ENCODE results near the gene CTDP1.

Gene CTDP1

DNA sequence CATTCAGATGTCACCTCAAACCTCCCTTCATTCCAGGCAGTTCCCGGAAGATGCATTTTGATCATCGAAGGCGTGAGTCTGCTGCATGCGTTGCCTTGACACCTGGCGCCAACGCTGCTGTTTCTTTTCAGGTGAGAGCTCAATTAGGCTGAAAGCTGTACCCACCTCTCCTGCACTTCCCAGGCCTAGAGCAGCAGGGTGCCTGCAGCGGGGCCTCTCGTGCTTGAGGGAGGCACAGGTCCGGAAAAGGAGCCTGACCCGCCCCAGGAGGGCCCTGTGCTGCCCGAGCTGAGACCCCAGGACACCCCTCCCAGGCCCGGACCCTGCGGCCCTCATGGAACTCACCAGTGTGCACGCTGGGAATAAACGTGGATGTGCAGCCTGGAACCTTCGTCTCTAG, 86.7 kb downstream of the CTDP1 start:
- DNase-seq (ENCODE audit: low read depth), result no peak

DNA sequence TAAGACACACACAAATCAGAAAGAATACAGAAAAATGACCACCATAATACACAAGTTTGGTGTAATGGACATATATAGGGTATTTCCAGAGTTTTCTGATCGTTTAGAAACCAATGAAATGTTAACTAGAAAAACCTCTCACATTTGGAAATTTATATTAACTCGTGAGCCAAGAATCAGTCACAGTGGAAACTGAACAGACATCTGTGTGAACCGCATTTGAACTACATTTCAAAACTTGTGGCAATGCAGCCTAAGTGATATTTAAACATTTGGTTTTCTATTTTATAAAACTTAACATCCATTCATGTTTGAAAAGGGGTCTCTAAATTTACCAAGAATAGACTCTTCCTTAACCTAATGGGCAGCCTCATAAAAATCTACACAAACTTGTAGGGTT, 89.1 kb downstream of the CTDP1 start:
- DNase-seq (ENCODE audit: low read depth), result no peak

GRCh38 chr18:79769698-79770500, 90.3 kb downstream of the CTDP1 start:
- DNase-seq (ENCODE audit: low read depth), result no peak

DNA sequence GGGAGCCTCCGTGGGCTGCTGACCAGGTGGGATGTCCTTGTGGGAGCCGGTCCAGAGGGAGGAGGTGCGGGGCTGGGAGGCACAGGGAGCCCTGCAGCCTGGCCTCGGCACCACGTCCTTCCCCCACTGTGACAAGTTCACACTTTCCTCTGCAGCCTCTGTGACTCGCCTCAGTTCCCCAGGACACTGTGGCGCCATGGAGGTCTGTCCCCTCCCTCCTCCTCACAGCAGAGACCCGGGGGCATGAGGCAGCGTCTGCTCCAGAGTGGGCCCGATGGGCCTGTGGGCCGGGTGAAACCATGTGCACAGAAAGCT, 90.9 kb downstream of the CTDP1 start:
- DNase-seq (ENCODE audit: low read depth), result no peak

GRCh38 chr18:79770826-79771225, 91.2 kb downstream of the CTDP1 start:
- no peak for DNase-seq (ENCODE audit: low read depth)

DNA sequence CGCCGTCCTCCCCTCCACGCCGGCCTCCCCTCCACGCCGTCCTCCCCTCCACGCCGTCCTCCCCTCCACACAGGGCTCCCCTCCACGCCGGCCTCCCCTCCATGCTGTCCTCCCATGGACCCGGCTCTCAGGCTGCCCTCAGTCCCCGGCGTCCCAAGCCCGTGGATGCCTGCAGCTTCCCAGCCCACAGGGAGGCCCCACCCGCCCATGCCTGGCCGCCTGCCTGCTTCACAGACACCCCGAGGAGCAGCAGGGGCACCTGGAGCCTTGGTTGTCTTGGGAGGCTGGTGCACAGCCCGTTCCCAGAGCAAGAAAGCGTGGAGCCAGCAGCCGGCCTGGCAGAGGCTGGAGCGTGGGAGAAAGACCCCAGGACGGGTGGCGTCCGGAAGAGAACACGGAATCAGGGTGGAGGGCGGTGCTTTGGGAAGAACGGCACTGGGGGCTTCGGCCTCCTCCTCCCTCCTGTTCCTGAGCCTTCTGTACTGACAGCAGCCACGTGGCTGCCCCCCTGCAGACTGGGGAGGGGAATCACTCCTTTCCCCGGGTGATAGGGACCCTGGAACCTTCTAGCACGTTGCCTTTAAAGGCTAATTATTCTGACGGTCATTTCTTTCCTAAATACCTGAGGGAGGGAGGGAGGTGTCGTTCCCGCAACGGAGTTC, 92.0 kb downstream of the CTDP1 start:
- DNase-seq (ENCODE audit: low read depth), result no peak

GRCh38 chr18:79772108-79772864, 92.7 kb downstream of the CTDP1 start:
- no peak for DNase-seq (ENCODE audit: low read depth)

DNA sequence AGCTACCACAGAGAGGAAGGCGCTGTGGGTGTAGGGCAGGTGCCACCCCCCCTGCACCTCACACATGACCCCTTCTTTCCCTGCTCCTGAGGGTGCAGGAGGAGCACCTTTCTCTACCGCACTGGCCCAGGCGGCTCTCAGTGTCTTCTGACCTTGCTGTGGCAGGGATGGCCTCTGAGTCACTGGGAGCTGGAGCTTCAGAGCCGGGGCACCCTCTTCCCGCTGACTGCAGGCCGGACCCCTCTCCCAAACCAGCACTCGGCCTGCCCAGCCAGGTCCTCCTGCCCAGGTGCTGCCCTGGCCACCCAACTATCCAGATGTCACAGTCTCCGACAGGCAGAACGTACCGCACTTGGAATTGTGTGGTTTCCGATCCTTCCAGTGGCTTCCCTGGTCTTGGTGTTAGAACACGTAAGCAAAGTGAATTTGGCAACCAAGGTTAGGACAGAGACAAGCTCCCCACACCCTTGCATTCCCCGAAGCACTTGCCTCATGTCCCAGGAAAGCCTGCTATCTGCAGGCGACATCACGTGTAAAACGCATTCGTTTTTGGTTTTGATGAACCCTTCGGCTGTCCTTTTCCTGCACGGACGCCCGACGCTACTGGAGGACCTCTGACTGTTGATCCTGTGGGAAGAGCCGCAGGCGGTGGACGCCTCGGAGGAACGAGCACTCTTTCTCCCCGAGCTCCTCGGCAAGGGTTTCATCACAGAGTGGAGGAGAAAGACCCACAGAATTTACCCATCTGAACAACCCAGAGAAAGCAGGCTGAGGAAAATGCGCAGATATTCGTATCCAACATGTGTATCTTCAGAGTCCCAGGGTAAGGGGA, 93.5 kb downstream of the CTDP1 start:
- no peak for DNase-seq (ENCODE audit: low read depth)

DNA sequence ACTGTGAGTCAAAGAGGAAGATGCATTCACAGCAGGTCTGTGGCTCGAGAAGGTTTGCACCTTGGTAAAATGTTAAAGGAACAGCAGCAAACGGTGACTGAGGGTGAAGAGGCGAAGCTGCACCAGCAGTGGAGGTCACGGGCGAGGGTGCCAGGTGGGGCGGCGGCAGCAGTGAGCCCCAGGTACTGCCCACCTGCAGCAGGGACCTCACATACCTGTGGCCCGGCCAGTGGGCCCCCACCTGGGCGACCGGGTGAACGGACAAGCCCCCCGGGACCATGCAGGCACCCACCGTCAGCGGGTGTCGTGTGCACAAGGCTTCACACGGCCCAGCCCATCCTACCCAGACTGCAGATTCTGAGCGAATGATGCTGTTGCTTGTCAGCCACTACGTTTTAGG, 94.5 kb downstream of the CTDP1 start:
- no peak for DNase-seq (ENCODE audit: low read depth)

- no peak for DNase-seq (ENCODE audit: low read depth)
Measured at GRCh38 chr18:79775441-79776221, 96.0 kb downstream of the CTDP1 start.

DNA sequence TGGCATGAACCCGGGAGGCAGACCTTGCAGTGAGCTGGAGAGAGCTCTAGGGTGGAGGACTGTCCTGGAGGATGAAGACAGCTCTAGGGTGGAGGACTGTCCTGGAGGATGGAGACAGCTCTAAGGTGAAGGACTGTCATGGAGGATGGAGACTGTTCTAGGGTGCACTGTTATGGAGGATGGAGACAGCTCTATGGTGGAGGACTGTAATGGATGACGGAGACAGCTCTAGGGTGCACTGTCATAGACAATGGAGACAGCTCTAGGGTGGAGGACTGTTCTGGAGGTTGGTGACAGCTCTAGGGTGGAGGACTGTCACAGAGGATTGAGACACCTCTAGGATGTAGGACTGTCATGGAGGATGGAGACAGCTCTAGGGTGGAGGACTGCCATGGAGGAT, 97.1 kb downstream of the CTDP1 start:
- DNase-seq (ENCODE audit: low read depth), result no peak

DNA sequence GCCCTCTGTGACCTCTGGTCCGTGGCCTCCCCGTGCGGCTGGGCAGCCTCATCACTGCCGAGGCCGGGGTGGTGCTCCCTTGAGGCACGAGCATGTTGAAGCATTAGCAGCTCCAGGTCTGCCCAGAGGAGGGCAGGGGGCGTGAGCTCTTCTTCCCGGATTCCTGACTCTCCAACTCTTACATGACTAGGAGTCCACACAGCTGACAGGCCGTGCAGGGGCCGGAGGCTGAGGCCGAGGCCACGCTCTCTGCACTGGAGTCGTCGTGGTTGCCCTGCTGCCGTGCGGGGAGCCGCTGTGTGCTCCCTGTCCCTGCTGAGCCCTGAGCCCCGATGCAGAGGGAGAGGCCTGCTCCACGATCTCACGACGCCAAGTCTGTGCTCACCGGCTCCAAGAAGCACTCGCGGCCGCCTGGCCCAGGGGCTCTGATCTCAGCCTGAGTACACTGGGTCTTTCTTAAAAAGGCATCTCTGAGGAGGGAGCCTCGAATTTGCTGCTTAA, 98.7 kb downstream of the CTDP1 start:
- DNase-seq (ENCODE audit: low read depth), result no peak

DNA sequence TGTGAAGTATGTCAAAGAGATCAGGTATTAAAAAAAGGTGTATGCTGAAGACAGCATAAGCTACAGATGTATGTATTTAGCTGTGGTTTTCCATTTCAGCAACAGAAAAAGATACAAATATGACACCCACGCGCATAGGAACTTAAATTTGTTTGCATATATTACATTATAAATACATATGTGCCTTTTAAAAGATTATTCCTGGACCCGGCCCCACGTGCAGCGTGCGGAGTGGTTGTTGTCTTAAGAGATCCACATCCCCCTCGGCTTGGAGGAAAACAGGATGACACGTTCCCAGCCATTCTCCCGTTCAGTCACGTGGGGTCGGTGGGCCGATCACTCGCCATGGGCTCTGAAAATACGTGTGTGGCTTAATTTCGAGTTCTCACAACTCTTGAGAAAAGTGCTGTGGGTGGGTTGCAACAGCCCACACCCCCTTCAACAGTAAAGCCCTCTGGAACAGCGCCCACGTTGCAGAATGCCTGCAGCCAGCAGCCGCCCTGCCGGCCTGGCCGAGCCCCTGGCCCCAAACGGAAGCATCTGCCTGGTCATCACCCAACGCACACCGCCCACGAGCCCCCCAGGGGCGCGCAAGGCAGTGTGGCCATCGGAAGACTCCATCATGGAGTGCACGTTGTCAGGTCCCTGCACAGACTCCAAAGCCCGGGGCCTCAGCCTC, 99.6 kb downstream of the CTDP1 start:
- DNase-seq (ENCODE audit: low read depth), result no peak

DNA sequence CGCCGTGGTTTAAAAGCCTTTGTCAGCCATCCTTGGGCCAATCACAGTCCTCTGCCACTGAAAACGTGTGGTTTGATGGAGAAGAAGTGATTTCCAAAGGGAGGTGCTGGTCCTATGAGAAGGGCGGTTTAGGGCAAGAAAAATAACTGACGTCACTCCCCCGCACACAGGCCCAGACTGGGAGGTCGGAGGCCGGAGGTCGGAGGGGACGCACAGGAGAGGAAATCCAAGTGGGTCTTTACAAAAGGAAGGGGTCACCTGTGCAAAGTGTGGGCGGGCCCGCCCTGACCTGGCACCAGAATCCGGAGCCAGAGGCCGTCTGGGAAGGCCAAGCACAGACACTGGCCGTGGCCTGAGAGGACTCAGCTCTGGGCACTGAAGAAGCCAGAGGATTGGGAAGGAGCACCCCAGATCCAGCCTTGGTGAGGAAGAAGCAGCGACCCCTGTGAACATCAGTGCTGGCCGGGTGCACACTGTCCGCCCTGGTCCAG, 100.1 kb downstream of the CTDP1 start:
- DNase-seq (ENCODE audit: low read depth), result no peak

DNA sequence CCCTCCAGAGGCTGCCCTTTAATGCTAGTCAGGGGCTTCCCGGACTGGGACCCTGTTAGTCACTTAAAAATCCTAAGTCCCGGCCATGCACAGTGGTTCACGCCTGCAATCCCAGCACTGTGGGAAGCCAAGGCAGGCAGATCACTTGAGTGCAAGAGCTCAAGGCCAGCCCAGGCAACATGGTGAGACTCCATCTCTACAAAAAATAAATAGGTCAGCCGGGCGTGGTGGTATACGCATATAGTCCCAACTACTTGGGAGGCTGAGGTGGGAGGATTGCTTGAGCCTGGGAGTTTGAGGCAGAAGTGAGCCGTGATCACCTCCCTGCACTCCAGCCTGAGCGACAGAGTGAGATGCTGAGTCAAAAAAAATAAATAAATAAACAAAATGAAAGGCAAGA, 100.9 kb downstream of the CTDP1 start:
- DNase-seq (ENCODE audit: low read depth), result no peak

DNA sequence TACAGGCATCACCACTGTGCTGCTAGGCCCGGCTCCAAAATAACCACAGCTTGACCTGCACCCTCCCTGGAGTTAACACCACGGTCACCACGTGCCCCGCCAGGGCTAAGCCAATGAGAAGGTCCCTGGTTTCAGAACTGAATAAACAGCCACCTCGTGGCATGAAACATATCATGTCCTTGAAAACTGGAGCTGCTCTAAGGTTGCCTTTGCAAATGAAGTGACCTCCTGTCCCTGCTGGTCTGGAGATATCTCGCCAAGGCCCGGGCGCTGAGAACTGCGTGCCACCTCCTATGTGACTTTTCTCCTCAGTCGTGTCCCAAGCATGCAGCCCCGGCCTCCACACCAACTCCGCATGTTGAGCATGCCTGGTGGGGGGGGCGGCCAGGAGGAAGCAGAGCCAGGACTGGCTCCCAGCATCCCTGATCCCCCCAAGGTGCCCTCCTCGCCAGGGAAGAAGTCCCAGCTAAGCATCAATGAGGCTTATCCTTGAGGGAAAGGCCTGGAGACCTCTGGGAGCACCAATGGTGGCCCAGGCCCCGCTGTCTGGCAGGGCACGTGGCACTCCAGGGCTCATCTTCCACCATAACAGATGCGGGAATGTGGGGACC, 101.8 kb downstream of the CTDP1 start:
- no peak for DNase-seq (ENCODE audit: low read depth)

GRCh38 chr18:79782566-79783308, 103.1 kb downstream of the CTDP1 start:
- no peak for DNase-seq (ENCODE audit: low read depth)

DNA sequence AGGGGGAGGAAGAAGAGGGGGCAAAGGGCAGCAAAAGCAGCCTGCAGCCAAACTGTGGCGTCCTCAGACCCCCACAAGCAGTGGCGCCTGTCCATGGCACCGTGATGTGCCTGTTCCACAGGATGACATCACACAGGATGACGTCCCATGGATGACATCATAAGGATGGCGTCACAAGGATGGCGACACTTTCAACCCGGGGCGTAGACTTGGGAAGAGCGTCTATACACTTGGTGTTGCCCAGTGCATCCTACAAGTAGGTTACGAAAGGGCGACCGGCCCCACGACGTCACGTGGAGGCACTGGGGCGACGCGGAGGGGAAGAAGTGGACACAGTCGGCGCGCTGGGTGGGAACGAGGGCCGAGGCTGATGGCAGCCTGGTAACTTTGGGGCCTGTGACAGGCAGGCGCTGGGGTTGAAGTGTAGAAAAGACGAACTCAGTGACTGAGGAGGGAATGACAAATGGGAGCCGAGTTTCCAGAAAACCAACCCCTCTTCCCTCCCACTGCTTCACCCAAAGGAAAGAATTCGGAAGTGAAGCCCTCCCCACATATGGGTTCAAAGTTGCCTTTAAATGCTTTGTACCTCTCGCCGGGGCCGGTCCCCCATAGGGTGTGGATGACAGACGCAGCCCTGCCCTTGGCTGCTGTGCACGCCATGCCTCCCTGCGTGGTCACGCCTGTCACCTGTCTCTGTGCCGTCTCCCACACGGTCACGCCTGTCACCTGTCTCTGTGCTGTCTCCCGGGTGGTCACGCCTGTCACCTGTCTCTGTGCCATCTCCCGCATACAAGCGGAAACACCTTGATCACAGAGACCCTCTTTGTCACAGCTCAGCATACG, 104.7 kb downstream of the CTDP1 start:
- DNase-seq (ENCODE audit: low read depth), result no peak
